ENCODE measurements around the gene CFH.

CFH gene

GRCh38 chr1:196674908-196675307 is 23.1 kb downstream of the CFH start:
- TF ChIP-seq FOXP2 (optimal IDR thresholded peaks at IDR 0.05; ENCODE audit: control extremely low read depth, extremely low read length, insufficient read depth): no peak
- TF ChIP-seq EZH2 (IDR thresholded peaks at IDR 0.05): no peak
- no peak for TF ChIP-seq POLR2AphosphoS5 (IDR thresholded peaks at IDR 0.05; ENCODE audit: borderline replicate concordance, low read depth, low read length)
- no peak overlapping the region for H3K27ac ChIP-seq
- H3K36me3 ChIP-seq (ENCODE audit: insufficient read depth, low read length): no peaks in the 10 kb centered on the region
- H3K4me3 ChIP-seq: no peak overlapping the region
- H3K9me3 ChIP-seq (ENCODE audit: low read depth, low read length): no peaks in the 10 kb centered on the region
- DNase-seq (ENCODE audit: low read depth, low spot score): no peak
- no peak overlapping the region for H3K9ac ChIP-seq (ENCODE audit: insufficient read length)

DNA sequence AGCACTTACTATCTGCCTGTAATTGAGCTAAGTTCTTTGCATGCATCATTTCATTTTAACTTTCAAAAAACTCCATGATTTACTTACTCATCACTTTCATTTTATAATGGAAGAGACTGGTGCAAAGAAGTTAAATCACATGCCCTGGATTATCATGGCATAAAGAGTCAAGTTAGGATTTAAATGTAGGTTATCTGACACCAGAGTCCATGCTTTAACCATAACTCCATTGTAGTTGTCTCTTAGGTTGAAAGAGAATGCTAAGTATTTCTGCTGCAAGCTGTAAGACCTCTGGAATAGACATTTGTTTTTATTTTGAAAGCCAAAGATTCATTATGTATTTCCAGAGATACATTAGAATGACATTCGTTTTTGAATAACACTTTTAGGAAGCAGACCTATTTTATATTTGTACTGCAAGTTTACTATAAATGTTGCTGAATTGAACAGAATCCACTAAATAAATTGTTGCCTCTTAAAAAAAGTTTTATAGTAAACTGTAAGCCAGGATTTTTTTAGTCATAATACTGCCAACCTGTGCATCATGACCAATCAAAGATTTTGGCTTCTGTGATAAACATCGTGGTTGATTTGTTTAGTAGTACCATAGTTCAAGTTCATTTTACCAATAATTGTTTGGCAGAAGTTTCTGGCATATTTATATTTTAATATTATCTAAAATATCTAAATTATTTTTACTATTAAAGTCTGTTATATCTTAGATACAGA is 26.1 kb downstream of the CFH start:
- H3K9me3 ChIP-seq (ENCODE audit: low read depth, low read length): no peaks in the 10 kb centered on the region
- H3K4me3 ChIP-seq: no peak overlapping the region
- no peaks in the 10 kb centered on the region for H3K36me3 ChIP-seq (ENCODE audit: insufficient read depth, low read length)
- no peak for TF ChIP-seq EZH2 (IDR thresholded peaks at IDR 0.05)
- no peak for TF ChIP-seq FOXP2 (optimal IDR thresholded peaks at IDR 0.05; ENCODE audit: control extremely low read depth, extremely low read length, insufficient read depth)
- no peak for DNase-seq (ENCODE audit: low read depth, low spot score)
- no peak overlapping the region for H3K9ac ChIP-seq (ENCODE audit: insufficient read length)
- H3K27ac ChIP-seq: peak overlapping the region; percentile 51; the same call in 1 of the 2 replicates

- Histone ChIP-seq H3K4me3 (no peak overlapping the region), H3K36me3 (ENCODE audit: insufficient read depth, low read length) (no peaks in the 10 kb centered on the region), H3K27ac (peak overlapping the region; percentile 26; the same call in 1 of the 2 replicates), H3K9ac (ENCODE audit: insufficient read length) (no peak overlapping the region), H3K9me3 (ENCODE audit: low read depth, low read length) (no peaks in the 10 kb centered on the region)
- DNase-seq (ENCODE audit: low read depth, low spot score): no peak
- TF ChIP-seq POLR2AphosphoS5 (IDR thresholded peaks at IDR 0.05; ENCODE audit: borderline replicate concordance, low read depth, low read length): no peak
- no peak for TF ChIP-seq FOXP2 (optimal IDR thresholded peaks at IDR 0.05; ENCODE audit: control extremely low read depth, extremely low read length, insufficient read depth)
- no peak for TF ChIP-seq EZH2 (IDR thresholded peaks at IDR 0.05)
These were observed 26.7 kb downstream of the CFH start for GRCh38 chr1:196678510-196678884.

DNA sequence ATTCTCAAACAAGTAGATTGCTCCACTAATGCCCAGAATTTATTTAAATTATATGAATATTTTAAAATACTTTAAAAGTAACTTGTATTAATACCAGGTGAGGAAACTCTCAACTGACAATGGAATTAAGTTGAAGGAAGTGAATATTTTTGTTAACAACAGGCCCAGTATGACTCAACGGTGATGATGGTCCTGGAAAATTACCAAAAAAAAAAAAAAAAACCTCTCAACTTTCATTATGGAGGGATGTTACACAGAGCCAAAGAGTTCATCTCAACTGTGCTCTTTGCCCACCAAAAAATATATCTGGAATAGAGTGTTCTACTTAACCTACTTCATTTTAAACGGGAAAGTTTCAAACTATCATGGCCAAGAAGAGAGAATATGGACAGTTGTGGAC is 28.3 kb downstream of the CFH start:
- H3K9ac ChIP-seq (ENCODE audit: insufficient read length): no peak overlapping the region
- H3K9me3 ChIP-seq (ENCODE audit: low read depth, low read length): no peaks in the 10 kb centered on the region
- DNase-seq (ENCODE audit: low read depth, low spot score): no peak
- TF ChIP-seq POLR2AphosphoS5 (IDR thresholded peaks at IDR 0.05; ENCODE audit: borderline replicate concordance, low read depth, low read length): no peak
- no peak overlapping the region for H3K4me3 ChIP-seq
- H3K27ac ChIP-seq: no peak overlapping the region
- no peaks in the 10 kb centered on the region for H3K36me3 ChIP-seq (ENCODE audit: insufficient read depth, low read length)

DNA sequence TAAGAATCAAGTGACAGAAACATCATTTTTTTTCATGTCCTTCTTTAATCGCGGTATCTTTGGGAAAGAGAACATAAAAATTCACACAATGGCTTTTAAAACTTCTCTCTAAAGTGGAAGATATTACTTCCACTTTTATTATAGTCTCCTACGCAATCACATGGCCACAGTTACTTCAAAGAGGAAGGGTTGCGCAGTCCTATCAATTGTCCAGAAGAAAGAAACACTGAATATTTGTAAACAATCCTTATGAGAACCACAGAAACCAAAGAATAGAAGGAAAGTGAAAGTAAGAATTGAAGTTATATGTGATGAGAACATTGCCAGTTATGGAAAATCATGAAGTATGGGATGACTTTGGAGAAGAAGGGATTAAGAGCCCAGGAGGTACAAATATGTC is 32.6 kb downstream of the CFH start:
- H3K27ac ChIP-seq: no peak overlapping the region
- no peaks in the 10 kb centered on the region for H3K9me3 ChIP-seq (ENCODE audit: low read depth, low read length)
- no peak overlapping the region for H3K4me3 ChIP-seq
- TF ChIP-seq POLR2AphosphoS5 (IDR thresholded peaks at IDR 0.05; ENCODE audit: borderline replicate concordance, low read depth, low read length) (no peak), EZH2 (IDR thresholded peaks at IDR 0.05) (no peak), FOXP2 (optimal IDR thresholded peaks at IDR 0.05; ENCODE audit: control extremely low read depth, extremely low read length, insufficient read depth) (no peak)
- H3K9ac ChIP-seq (ENCODE audit: insufficient read length): no peak overlapping the region
- H3K36me3 ChIP-seq (ENCODE audit: insufficient read depth, low read length): no peaks in the 10 kb centered on the region
- DNase-seq (ENCODE audit: low read depth, low spot score): no peak

DNA sequence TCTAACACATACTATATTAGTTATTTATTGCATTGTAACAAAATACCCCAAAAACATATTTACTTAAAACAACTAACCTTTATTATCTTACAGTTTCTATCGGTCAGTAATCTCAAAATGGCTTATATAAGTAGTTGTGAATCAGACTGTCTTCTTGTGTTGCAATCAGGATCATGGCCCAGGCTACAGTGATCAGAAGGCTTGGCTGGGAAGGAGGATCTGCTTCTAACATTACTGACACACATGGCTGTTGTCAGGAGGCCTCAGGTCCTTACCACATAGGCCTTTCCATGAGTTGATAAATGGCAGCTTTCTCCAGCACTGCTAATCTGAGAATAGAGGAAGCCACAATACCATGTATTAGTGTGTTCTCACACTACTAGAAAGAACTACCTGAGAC is 33.7 kb downstream of the CFH start:
- no peak for DNase-seq (ENCODE audit: low read depth, low spot score)
- H3K9me3 ChIP-seq (ENCODE audit: low read depth, low read length): no peaks in the 10 kb centered on the region
- no peak overlapping the region for H3K27ac ChIP-seq
- H3K9ac ChIP-seq (ENCODE audit: insufficient read length): no peak overlapping the region
- no peak for TF ChIP-seq FOXP2 (optimal IDR thresholded peaks at IDR 0.05; ENCODE audit: control extremely low read depth, extremely low read length, insufficient read depth)
- TF ChIP-seq POLR2AphosphoS5 (IDR thresholded peaks at IDR 0.05; ENCODE audit: borderline replicate concordance, low read depth, low read length): no peak
- no peak for TF ChIP-seq EZH2 (IDR thresholded peaks at IDR 0.05)
- H3K4me3 ChIP-seq: no peak overlapping the region
- H3K36me3 ChIP-seq (ENCODE audit: insufficient read depth, low read length): no peaks in the 10 kb centered on the region

GRCh38 chr1:196689001-196689400 is 37.2 kb downstream of the CFH start:
- H3K36me3 ChIP-seq (ENCODE audit: insufficient read depth, low read length): no peaks in the 10 kb centered on the region
- H3K4me3 ChIP-seq: no peak overlapping the region
- no peak overlapping the region for H3K27ac ChIP-seq
- TF ChIP-seq FOXP2 (optimal IDR thresholded peaks at IDR 0.05; ENCODE audit: control extremely low read depth, extremely low read length, insufficient read depth) (no peak), EZH2 (IDR thresholded peaks at IDR 0.05) (no peak), POLR2AphosphoS5 (IDR thresholded peaks at IDR 0.05; ENCODE audit: borderline replicate concordance, low read depth, low read length) (no peak)
- no peak for DNase-seq (ENCODE audit: low read depth, low spot score)
- no peaks in the 10 kb centered on the region for H3K9me3 ChIP-seq (ENCODE audit: low read depth, low read length)
- no peak overlapping the region for H3K9ac ChIP-seq (ENCODE audit: insufficient read length)

- Histone ChIP-seq H3K27ac (no peak overlapping the region), H3K4me3 (no peak overlapping the region), H3K36me3 (ENCODE audit: insufficient read depth, low read length) (no peaks in the 10 kb centered on the region), H3K9me3 (ENCODE audit: low read depth, low read length) (no peaks in the 10 kb centered on the region), H3K9ac (ENCODE audit: insufficient read length) (no peak overlapping the region)
- no peak for DNase-seq (ENCODE audit: low read depth, low spot score)
- TF ChIP-seq FOXP2 (optimal IDR thresholded peaks at IDR 0.05; ENCODE audit: control extremely low read depth, extremely low read length, insufficient read depth): no peak
- no peak for TF ChIP-seq POLR2AphosphoS5 (IDR thresholded peaks at IDR 0.05; ENCODE audit: borderline replicate concordance, low read depth, low read length)
- TF ChIP-seq EZH2 (IDR thresholded peaks at IDR 0.05): no peak
These were observed 38.7 kb downstream of the CFH start for GRCh38 chr1:196690582-196690981.

- no peaks in the 10 kb centered on the region for H3K9me3 ChIP-seq (ENCODE audit: low read depth, low read length)
- DNase-seq (ENCODE audit: low read depth, low spot score): no peak
- no peak overlapping the region for H3K4me3 ChIP-seq
- no peak overlapping the region for H3K27ac ChIP-seq
- H3K36me3 ChIP-seq (ENCODE audit: insufficient read depth, low read length): no peaks in the 10 kb centered on the region
- TF ChIP-seq POLR2AphosphoS5 (IDR thresholded peaks at IDR 0.05; ENCODE audit: borderline replicate concordance, low read depth, low read length): no peak
- TF ChIP-seq FOXP2 (optimal IDR thresholded peaks at IDR 0.05; ENCODE audit: control extremely low read depth, extremely low read length, insufficient read depth): no peak
- TF ChIP-seq EZH2 (IDR thresholded peaks at IDR 0.05): no peak
- H3K9ac ChIP-seq (ENCODE audit: insufficient read length): no peak overlapping the region
These were observed 47.1 kb downstream of the CFH start for GRCh38 chr1:196698993-196699392.
